IMR-90 (cell line): ENCODE data around the gene CSE1L. TPM values are rescaled to one million over a fixed set of nuclear protein-coding genes. Genes with fewer than 3 reads are reported as not detected.
A peak's percentile ranks its signal among the peaks of the same experiment; 100 is the strongest.

Source experiments
- ATAC-seq: fragments of 200-7000 bp; cut with Tn5 transposase; 2 replicates; pipeline ENCODE4 v1.9.1; 2020; ENCODE audit warnings: low read depth, mild to moderate bottlenecking, moderate library complexity
- BruUV-seq: library from RNA; stranded (reverse); fragments of 400-500 nt; replicated peaks from 2 replicates; lab custom pipeline; 2021; lab: Mats Ljungman, UMichigan
- CTCF ChIA-PET: fragments of 300-600 bp; formaldehyde crosslinking; extraction: SDS; loops from one replicate; lab custom pipeline; 2021; ENCODE audit warnings: antibody characterized with exemption; lab: Yijun Ruan, JAX
- POLR2A ChIA-PET: fragments of 300-600 bp; sonication (Branson Sonifier 250); formaldehyde crosslinking; loops from one replicate; lab custom pipeline; 2022; ENCODE audit warnings: antibody characterized with exemption; ENCODE audit not compliant: unreplicated experiment; lab: Charles Lee
- DNase-seq: peaks from one replicate; pipeline ENCODE4 v3.0.0; 2013
- H2AFZ ChIP-seq: replicated peaks from 2 replicates; pipeline ENCODE3; 2013; ENCODE audit warnings: low read length, mild to moderate bottlenecking; ENCODE audit not compliant: poor library complexity
- H2AK5ac ChIP-seq: 2 replicates; pipeline ENCODE4 v1.6.1; 2013; ENCODE audit warnings: low read depth, low read length, inconsistent platforms
- H2AK9ac ChIP-seq: replicated peaks from 2 replicates; pipeline ENCODE3; 2013; ENCODE audit warnings: mild to moderate bottlenecking, low read depth, low read length, moderate library complexity; ENCODE audit not compliant: poor library complexity
- H2BK120ac ChIP-seq: 2 replicates; pipeline ENCODE4 v1.6.1; 2013; ENCODE audit warnings: low read depth, low read length, inconsistent platforms
- H2BK15ac ChIP-seq: 3 replicates; pipeline ENCODE4 v1.6.1; 2013; ENCODE audit warnings: low read depth, low read length, inconsistent platforms
- H2BK20ac ChIP-seq: 2 replicates; pipeline ENCODE4 v1.6.1; 2013; ENCODE audit warnings: low read depth, mild to moderate bottlenecking, inconsistent platforms, low read length, moderate library complexity
- H2BK5ac ChIP-seq: 2 replicates; pipeline ENCODE4 v1.6.1; 2013; ENCODE audit warnings: mild to moderate bottlenecking, low read depth, low read length, inconsistent platforms; ENCODE audit not compliant: poor library complexity, severe bottlenecking
- H3K14ac ChIP-seq: replicated peaks from 2 replicates; pipeline ENCODE4 v1.6.1; 2013; ENCODE audit warnings: low read depth, low read length, inconsistent platforms
- H3K18ac ChIP-seq: 2 replicates; pipeline ENCODE4 v1.6.1; 2013; ENCODE audit warnings: low read depth, low read length, control low read depth
- H3K23ac ChIP-seq: 2 replicates; pipeline ENCODE4 v1.6.1; 2013; ENCODE audit warnings: low read depth, low read length, inconsistent platforms
- H3K27ac ChIP-seq: 2 replicates; pipeline ENCODE4 v1.5.1; 2013; ENCODE audit warnings: mild to moderate bottlenecking, control low read depth, low read length; ENCODE audit not compliant: insufficient read depth
- H3K27me3 ChIP-seq: 2 replicates; pipeline ENCODE4 v1.6.1; 2013; ENCODE audit warnings: low read length; ENCODE audit not compliant: control insufficient read depth, insufficient read depth
- H3K36me3 ChIP-seq: 2 replicates; pipeline ENCODE4 v1.6.1; 2013; ENCODE audit warnings: low read length, mixed read lengths; ENCODE audit not compliant: control insufficient read depth, insufficient read depth
- H3K4ac ChIP-seq: 2 replicates; pipeline ENCODE4 v1.6.1; 2013; ENCODE audit warnings: low read depth, low read length, inconsistent platforms
- H3K4me1 ChIP-seq: 2 replicates; pipeline ENCODE4 v1.6.1; 2013; ENCODE audit warnings: low read length, mixed read lengths; ENCODE audit not compliant: control insufficient read depth, insufficient read depth
- H3K4me2 ChIP-seq: 2 replicates; pipeline ENCODE4 v1.6.1; 2013; ENCODE audit warnings: low read depth, mild to moderate bottlenecking, control low read depth, low read length, moderate library complexity
- H3K4me3 ChIP-seq: 2 replicates; pipeline ENCODE4 v1.5.1; 2013; ENCODE audit warnings: low read depth, mild to moderate bottlenecking, control low read depth, low read length, moderate library complexity; ENCODE audit not compliant: insufficient read depth
- H3K56ac ChIP-seq: 2 replicates; pipeline ENCODE4 v1.6.1; 2013; ENCODE audit warnings: low read length, inconsistent platforms; ENCODE audit not compliant: insufficient read depth; ENCODE audit errors: extremely low read depth
- H3K79me1 ChIP-seq, 2 experiments: 2 replicates each; pipeline ENCODE4 v1.6.1; 2013; ENCODE audit warnings: low read length in 2 of 2, inconsistent platforms in 1 of 2, low read depth in 1 of 2
- H3K9ac ChIP-seq: 2 replicates; pipeline ENCODE4 v1.6.1; 2013; ENCODE audit warnings: low read depth, low read length, control low read depth
- H3K9me1 ChIP-seq: 2 replicates; pipeline ENCODE4 v1.6.1; 2013; ENCODE audit warnings: low read length, inconsistent platforms; ENCODE audit not compliant: insufficient read depth
- H3K9me3 ChIP-seq: 2 replicates; pipeline ENCODE4 v1.6.1; 2013; ENCODE audit warnings: low read length; ENCODE audit not compliant: control insufficient read depth, insufficient read depth
- H4K20me1 ChIP-seq: 2 replicates; pipeline ENCODE4 v1.6.1; 2013; ENCODE audit warnings: low read length, inconsistent platforms; ENCODE audit not compliant: insufficient read depth
- H4K5ac ChIP-seq: 2 replicates; pipeline ENCODE4 v1.6.1; 2013; ENCODE audit warnings: mild to moderate bottlenecking, low read depth, low read length, control low read depth
- H4K8ac ChIP-seq, 2 experiments: 2 replicates each; pipeline ENCODE4 v1.6.1; 2013; ENCODE audit warnings: low read depth in 2 of 2, low read length in 2 of 2, control low read depth in 1 of 2, inconsistent platforms in 1 of 2
- H4K91ac ChIP-seq: 2 replicates; pipeline ENCODE4 v1.6.1; 2013; ENCODE audit warnings: low read depth, low read length, inconsistent platforms; ENCODE audit not compliant: insufficient read depth
- BHLHE40 ChIP-seq: fragments of 150-350 bp; IDR thresholded peaks from 2 replicates; pipeline ENCODE4 v1.6.1; 2016; ENCODE audit warnings: mild to moderate bottlenecking, low read depth, low read length
- FOS ChIP-seq: fragments of 150-350 bp; IDR thresholded peaks from 2 replicates; pipeline ENCODE4 v1.6.1; 2016; ENCODE audit warnings: low read depth, low read length
- MAFK ChIP-seq: IDR thresholded peaks from 2 replicates; pipeline ENCODE4 v1.6.1; 2012; ENCODE audit warnings: low read depth, low read length, improper control_type of control experiment
- RAD21 ChIP-seq: IDR thresholded peaks from 2 replicates; pipeline ENCODE4 v1.6.1; 2012; ENCODE audit warnings: low read length, improper control_type of control experiment
- RCOR1 ChIP-seq: IDR thresholded peaks from 2 replicates; pipeline ENCODE4 v1.6.1; 2012; ENCODE audit warnings: mild to moderate bottlenecking, low read length, improper control_type of control experiment; ENCODE audit not compliant: insufficient replicate concordance
- RFX5 ChIP-seq: IDR thresholded peaks from 2 replicates; pipeline ENCODE4 v1.8.0; 2012; ENCODE audit warnings: low read depth, mild to moderate bottlenecking, low read length, moderate library complexity
- SMC3 ChIP-seq: fragments of 150-350 bp; IDR thresholded peaks from 2 replicates; pipeline ENCODE4 v1.6.1; 2016; ENCODE audit warnings: low read depth, mild to moderate bottlenecking, antibody characterized with exemption, low read length, moderate library complexity
- WGBS, 2 experiments: methylation state at CpG; one replicate each; pipeline versions ENCODE4 v1.1.5 to v1.1.7; 2013; ENCODE audit warnings: missing lambda C conversion rate in 2 of 2; ENCODE audit not compliant: insufficient read length in 1 of 2; ENCODE audit errors: extremely low coverage in 2 of 2; 5-methylcytosine and 5-hydroxymethylcytosine counted together
- dilution Hi-C: fragments of 300-500 bp; cut with HindIII; formaldehyde crosslinking; loops from one replicate; pipeline ENCODE4 v1.14.3; 2018; ENCODE audit warnings: low sequenced_read_pairs; ENCODE audit not compliant: unreplicated experiment
- in situ Hi-C: fragments of 300-500 bp; cut with MboI; formaldehyde crosslinking; loops from 3 replicates; pipeline ENCODE4 v1.14.3; 2019; ENCODE audit warnings: low sequenced_read_pairs, inconsistent platforms, mixed read lengths
- intact Hi-C: fragments of 100-400 bp; cut with micrococcal nuclease; formaldehyde crosslinking; loops from 2 replicates; pipeline ENCODE4 v1.10.0; 2022
- polyA plus RNA-seq, 3 experiments: library from polyadenylated mRNA; depleted of rRNA; stranded (reverse); fragments of >200 nt; gene quantifications; 2 replicates each; pipeline ENCODE4 v1.2.3, GENCODE V29; 2012; ENCODE audit warnings: low replicate concordance in 1 of 3
- total RNA-seq: library from RNA; depleted of rRNA; stranded (reverse); fragments of >200 nt; gene quantifications from 2 replicates; pipeline ENCODE4 v1.2.3, GENCODE V29; 2012
- TF ChIP-seq, protein P1 (sequence below): conservative IDR thresholded peaks from 2 replicates; pipeline ENCODE4 v1.5.1; 2012; ENCODE audit warnings: mild to moderate bottlenecking, low read depth, low read length, improper control_type of control experiment
- TF ChIP-seq, protein P2 (sequence below): fragments of 150-350 bp; IDR thresholded peaks from 2 replicates; pipeline ENCODE4 v1.6.1; 2017; ENCODE audit warnings: mild to moderate bottlenecking, antibody characterized with exemption, low read length, low read depth

Gene CSE1L
- total and polyA plus RNA-seq, 2 of the 4 experiments (the other 2 are of a cell fraction), result 34.3 to 81.7 TPM

DNA sequence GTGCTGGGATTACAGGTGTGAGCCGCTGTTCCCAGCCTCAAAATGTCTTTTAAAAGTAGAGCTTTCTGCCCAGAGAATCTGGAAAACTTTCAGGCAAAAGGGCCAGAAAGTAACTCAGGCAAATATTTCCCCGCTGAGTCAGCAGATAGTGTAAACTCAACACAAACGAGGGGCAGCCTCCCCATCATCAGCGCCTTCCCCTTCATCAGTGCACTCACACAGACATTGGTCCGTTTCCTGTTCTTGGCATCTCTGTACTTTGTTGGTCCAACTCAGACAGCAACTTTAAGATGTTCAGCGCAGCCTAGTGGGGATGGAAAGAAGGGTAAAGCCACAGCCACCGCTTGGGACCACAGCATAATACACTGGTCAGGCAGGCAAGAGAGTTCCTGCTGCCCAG, 69.5 kb downstream of the CSE1L start:
- TF ChIP-seq RFX5, result no peak
- peak; percentile 99 for TF ChIP-seq MAFK
- TF ChIP-seq RAD21, result no peak
- TF ChIP-seq BHLHE40, result no peak
- no peak for TF ChIP-seq SMC3
- TF ChIP-seq RCOR1, result no peak
- TF ChIP-seq FOS, result no peak
- TF ChIP-seq, protein P1, sequence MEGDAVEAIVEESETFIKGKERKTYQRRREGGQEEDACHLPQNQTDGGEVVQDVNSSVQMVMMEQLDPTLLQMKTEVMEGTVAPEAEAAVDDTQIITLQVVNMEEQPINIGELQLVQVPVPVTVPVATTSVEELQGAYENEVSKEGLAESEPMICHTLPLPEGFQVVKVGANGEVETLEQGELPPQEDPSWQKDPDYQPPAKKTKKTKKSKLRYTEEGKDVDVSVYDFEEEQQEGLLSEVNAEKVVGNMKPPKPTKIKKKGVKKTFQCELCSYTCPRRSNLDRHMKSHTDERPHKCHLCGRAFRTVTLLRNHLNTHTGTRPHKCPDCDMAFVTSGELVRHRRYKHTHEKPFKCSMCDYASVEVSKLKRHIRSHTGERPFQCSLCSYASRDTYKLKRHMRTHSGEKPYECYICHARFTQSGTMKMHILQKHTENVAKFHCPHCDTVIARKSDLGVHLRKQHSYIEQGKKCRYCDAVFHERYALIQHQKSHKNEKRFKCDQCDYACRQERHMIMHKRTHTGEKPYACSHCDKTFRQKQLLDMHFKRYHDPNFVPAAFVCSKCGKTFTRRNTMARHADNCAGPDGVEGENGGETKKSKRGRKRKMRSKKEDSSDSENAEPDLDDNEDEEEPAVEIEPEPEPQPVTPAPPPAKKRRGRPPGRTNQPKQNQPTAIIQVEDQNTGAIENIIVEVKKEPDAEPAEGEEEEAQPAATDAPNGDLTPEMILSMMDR, result 0 out of 2 replicates have a peak, but pooled peaks have one; percentile 25
- TF ChIP-seq, protein P2, sequence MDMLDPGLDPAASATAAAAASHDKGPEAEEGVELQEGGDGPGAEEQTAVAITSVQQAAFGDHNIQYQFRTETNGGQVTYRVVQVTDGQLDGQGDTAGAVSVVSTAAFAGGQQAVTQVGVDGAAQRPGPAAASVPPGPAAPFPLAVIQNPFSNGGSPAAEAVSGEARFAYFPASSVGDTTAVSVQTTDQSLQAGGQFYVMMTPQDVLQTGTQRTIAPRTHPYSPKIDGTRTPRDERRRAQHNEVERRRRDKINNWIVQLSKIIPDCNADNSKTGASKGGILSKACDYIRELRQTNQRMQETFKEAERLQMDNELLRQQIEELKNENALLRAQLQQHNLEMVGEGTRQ, result no peak
- peaks cover 2% of the 10 kb centered on the region for H3K4me1 ChIP-seq
- ChIA-PET POLR2A (interaction anchor here (0.5 kb wide), 1 partner anchor 11 kb away, joined by 3 read pairs; no protein-coding TSS in a partner anchor), CTCF (no interaction called here)
- no peak overlapping the region for H2BK20ac ChIP-seq
- ATAC-seq, result peak; percentile 72
- H3K27ac ChIP-seq, result no peak overlapping the region
- 83% methylated on average over 2 of the region's 7 CpGs; no CpG with 5 or more reads in 1 of the 2 experiments for WGBS, 2 experiments
- peak overlapping the region; percentile 88 for H2AK9ac ChIP-seq
- H4K20me1 ChIP-seq, result peaks cover 4% of the 10 kb centered on the region
- no peak overlapping the region for H3K4ac ChIP-seq
- H3K4me2 ChIP-seq, result no peak overlapping the region
- H3K4me3 ChIP-seq, result no peak overlapping the region
- no peak overlapping the region for H2BK15ac ChIP-seq
- H2AK5ac ChIP-seq, result no peak overlapping the region
- H2AFZ ChIP-seq, result peak overlapping the region; percentile 45
- no peak overlapping the region for H4K91ac ChIP-seq
- H4K5ac ChIP-seq, result no peak overlapping the region
- dilution Hi-C loops, result no loop called here
- 0 out of 2 replicates have a peak overlapping the region, but pooled peaks have one; percentile 11 for H3K23ac ChIP-seq
- H3K79me1 ChIP-seq, result peaks cover 0 to 36% of the 10 kb centered on the region in 2 experiments; a peak in 3 of 4 replicates
- H3K56ac ChIP-seq, result no peak overlapping the region
- no peak overlapping the region for H4K8ac ChIP-seq
- H3K9ac ChIP-seq, result no peak overlapping the region
- no peaks in the 10 kb centered on the region for H3K27me3 ChIP-seq
- no peak overlapping the region for H2BK120ac ChIP-seq
- intact Hi-C loops, result no loop called here
- no TSS peak for BruUV-seq
- H3K9me1 ChIP-seq, result peaks cover 13% of the 10 kb centered on the region
- peak; percentile 72 for DNase-seq
- no peak overlapping the region for H3K18ac ChIP-seq
- H3K14ac ChIP-seq, result 0 out of 2 replicates have a peak overlapping the region, but pooled peaks have one; percentile 29
- H2BK5ac ChIP-seq, result no peak overlapping the region
- no peaks in the 10 kb centered on the region for H3K9me3 ChIP-seq
- peaks cover 45% of the 10 kb centered on the region for H3K36me3 ChIP-seq
- in situ Hi-C loops, result no loop called here
